ENCODE results near the gene LAMA1. TPM values are rescaled to one million over a fixed set of nuclear protein-coding genes. Genes with fewer than 3 reads are reported as not detected.

LAMA1 gene
- total and polyA plus RNA-seq, 2 of the 4 experiments (the other 2 are of a cell fraction): 10.9 to 15.5 TPM

- H3K4me2 ChIP-seq (ENCODE audit: low read depth, low read length): no peak overlapping the region
- TF ChIP-seq, protein P1, sequence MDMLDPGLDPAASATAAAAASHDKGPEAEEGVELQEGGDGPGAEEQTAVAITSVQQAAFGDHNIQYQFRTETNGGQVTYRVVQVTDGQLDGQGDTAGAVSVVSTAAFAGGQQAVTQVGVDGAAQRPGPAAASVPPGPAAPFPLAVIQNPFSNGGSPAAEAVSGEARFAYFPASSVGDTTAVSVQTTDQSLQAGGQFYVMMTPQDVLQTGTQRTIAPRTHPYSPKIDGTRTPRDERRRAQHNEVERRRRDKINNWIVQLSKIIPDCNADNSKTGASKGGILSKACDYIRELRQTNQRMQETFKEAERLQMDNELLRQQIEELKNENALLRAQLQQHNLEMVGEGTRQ (IDR thresholded peaks at IDR 0.05; ENCODE audit: low read depth, low read length): no peak
- TF ChIP-seq MAFK (IDR thresholded peaks at IDR 0.05; ENCODE audit: low read depth, low read length): peak; percentile 78
These were observed 23.7 kb upstream of the LAMA1 start for GRCh38 chr18:7141287-7141686.

More at GRCh38 chr18:7141287-7141686, 23.7 kb upstream of the LAMA1 start:
- in situ Hi-C loops (cut with MboI; ENCODE audit: low sequenced_read_pairs): no loop called here
- Histone ChIP-seq H2BK20ac (ENCODE audit: low read depth, low read length) (no peak overlapping the region), H4K20me1 (ENCODE audit: insufficient read depth, low read length) (no peaks in the 10 kb centered on the region), H3K79me1 (ENCODE audit: low read depth in 1 of 2, low read length in 2 of 2) (no peaks in the 10 kb centered on the region), H3K4ac (ENCODE audit: low read depth, low read length) (no peak overlapping the region), H3K9me1 (ENCODE audit: insufficient read depth, low read length) (no peaks in the 10 kb centered on the region), H3K27ac (ENCODE audit: insufficient read depth, low read length) (no peak overlapping the region), H3K27me3 (ENCODE audit: control insufficient read depth, insufficient read depth, low read length) (no peaks in the 10 kb centered on the region), H2BK15ac (ENCODE audit: low read depth, low read length) (no peak overlapping the region), H3K4me1 (ENCODE audit: control insufficient read depth, insufficient read depth, low read length) (no peaks in the 10 kb centered on the region), H3K9ac (ENCODE audit: low read depth, low read length) (no peak overlapping the region), H2AK5ac (ENCODE audit: low read depth, low read length) (no peak overlapping the region), H2BK5ac (ENCODE audit: low read depth, low read length, poor library complexity, severe bottlenecking) (no peak overlapping the region), H2AFZ (replicated peaks; ENCODE audit: low read length, poor library complexity) (no peak overlapping the region), H2AK9ac (replicated peaks; ENCODE audit: low read depth, low read length, poor library complexity) (no peak overlapping the region), H4K8ac (ENCODE audit: low read depth in 2 of 2, low read length in 2 of 2) (no peak overlapping the region), H3K36me3 (ENCODE audit: control insufficient read depth, insufficient read depth, low read length) (no peaks in the 10 kb centered on the region), H3K56ac (ENCODE audit: extremely low read depth, insufficient read depth, low read length) (no peak overlapping the region), H4K5ac (ENCODE audit: low read depth, low read length) (no peak overlapping the region), H3K23ac (ENCODE audit: low read depth, low read length) (no peak overlapping the region), H3K4me3 (ENCODE audit: insufficient read depth, low read depth, low read length) (no peak overlapping the region), H4K91ac (ENCODE audit: insufficient read depth, low read depth, low read length) (no peak overlapping the region), H3K9me3 (ENCODE audit: control insufficient read depth, insufficient read depth, low read length) (no peaks in the 10 kb centered on the region), H3K18ac (ENCODE audit: low read depth, low read length) (no peak overlapping the region), H2BK120ac (ENCODE audit: low read depth, low read length) (no peak overlapping the region), H3K14ac (replicated peaks; ENCODE audit: low read depth, low read length) (no peak overlapping the region)
- BruUV-seq (replicated peaks): no TSS peak
- ChIA-PET POLR2A (ENCODE audit: unreplicated experiment) (no interaction called here), CTCF (no interaction called here)
- intact Hi-C loops (cut with micrococcal nuclease): no loop called here
- ATAC-seq (ENCODE audit: low read depth) (no peak), DNase-seq (no peak)
- dilution Hi-C loops (cut with HindIII; ENCODE audit: low sequenced_read_pairs, unreplicated experiment): no loop called here
